GM12878 (cell line): ENCODE measurements around the gene SRSF10. TPM values are rescaled to one million over a fixed set of nuclear protein-coding genes. Genes with fewer than 3 reads are reported as not detected.

Source experiments
- ATAC-seq: fragments of 200-7000 bp; cut with Tn5 transposase; 3 replicates; pipeline ENCODE4 v1.9.1; 2020; ENCODE audit warnings: mild to moderate bottlenecking, moderate library complexity
- BruUV-seq: library from RNA; stranded (reverse); fragments of 400-500 nt; replicated peaks from 2 replicates; lab custom pipeline; 2021; lab: Mats Ljungman, UMichigan
- CTCF ChIA-PET: fragments of 300-600 bp; sonication (Branson Sonifier 250); formaldehyde crosslinking; extraction: SDS; loops from one replicate; lab custom pipeline; 2021; ENCODE audit warnings: inconsistent platforms; lab: Yijun Ruan, JAX
- POLR2A ChIA-PET: fragments of 350-600 bp; formaldehyde crosslinking; extraction: SDS; loops from one replicate; lab custom pipeline; 2021; ENCODE audit warnings: inconsistent platforms; lab: Charles Lee
- RAD21 ChIA-PET: fragments of 300-600 bp; sonication (Branson Sonifier 250); formaldehyde crosslinking; loops from one replicate; lab custom pipeline; 2023; ENCODE audit warnings: antibody characterized with exemption; ENCODE audit not compliant: unreplicated experiment; lab: Charles Lee
- SMC1A ChIA-PET: fragments of 300-600 bp; sonication (Branson Sonifier 250); formaldehyde crosslinking; loops from one replicate; lab custom pipeline; 2023; ENCODE audit not compliant: unreplicated experiment, uncharacterized antibody; lab: Charles Lee
- DNase-seq: peaks from one replicate; pipeline ENCODE4 v3.0.0-alpha.2; 2011; ENCODE audit warnings: low read depth, low spot score
- FAIRE-seq: peaks from 3 replicates; lab custom pipeline; 2011; peaks lifted over from hg19 to GRCh38; lab: Jason Lieb, UNC
- H2AFZ ChIP-seq: 2 replicates; pipeline ENCODE4 v1.6.0; 2011; ENCODE audit warnings: low read depth, low read length, control low read depth; ENCODE audit not compliant: control insufficient read depth
- H3K27ac ChIP-seq: 2 replicates; pipeline ENCODE4 v1.5.1; 2011; ENCODE audit warnings: control low read depth; ENCODE audit not compliant: control insufficient read depth, insufficient read depth
- H3K27me3 ChIP-seq, 2 experiments: replicated peaks in 1 of 2; 2 replicates each; pipeline versions ENCODE4 v1.6.0 to v1.6.1; 2011; ENCODE audit warnings: low read length in 1 of 2; ENCODE audit not compliant: control insufficient read depth in 2 of 2, insufficient read depth in 2 of 2
- H3K36me3 ChIP-seq, 2 experiments: 2 replicates each; pipeline ENCODE4 v1.5.1; 2011; ENCODE audit warnings: low read length in 1 of 2; ENCODE audit not compliant: control insufficient read depth in 2 of 2, insufficient read depth in 2 of 2
- H3K4me1 ChIP-seq: 2 replicates; pipeline ENCODE4 v1.6.1; 2011; ENCODE audit warnings: mild to moderate bottlenecking, low read length, moderate library complexity, mixed read lengths; ENCODE audit not compliant: control insufficient read depth, insufficient read depth
- H3K4me2 ChIP-seq: 2 replicates; pipeline ENCODE4 v1.6.0; 2011; ENCODE audit warnings: control low read depth; ENCODE audit not compliant: control insufficient read depth, insufficient read depth
- H3K4me3 ChIP-seq: fragments of 200-600 bp; sonication (generic); 2 replicates; pipeline ENCODE4 v1.5.1; 2016
- H3K79me2 ChIP-seq: 2 replicates; pipeline ENCODE4 v1.6.0; 2011; ENCODE audit warnings: low read length; ENCODE audit not compliant: control insufficient read depth, insufficient read depth
- H3K9ac ChIP-seq: 2 replicates; pipeline ENCODE4 v1.8.0; 2011; ENCODE audit warnings: low read length, control low read depth, mixed read lengths; ENCODE audit not compliant: control insufficient read depth, insufficient read depth
- H3K9me3 ChIP-seq: replicated peaks from 3 replicates; pipeline ENCODE4 v1.5.1; 2011; ENCODE audit warnings: mild to moderate bottlenecking, low read length; ENCODE audit not compliant: control insufficient read depth, insufficient read depth
- H4K20me1 ChIP-seq: 2 replicates; pipeline ENCODE4 v1.6.0; 2011; ENCODE audit not compliant: control insufficient read depth, insufficient read depth
- ASH2L ChIP-seq: fragments of 300-600, 200-600 bp; sonication (generic); IDR thresholded peaks from 2 replicates; pipeline ENCODE4 v1.6.1; 2017; ENCODE audit warnings: low read depth, mild to moderate bottlenecking, borderline replicate concordance
- BACH1 ChIP-seq: fragments of 450-650 bp; IDR thresholded peaks from 2 replicates; pipeline ENCODE4 v1.6.1; 2017; ENCODE audit warnings: mild to moderate bottlenecking, borderline replicate concordance
- BMI1 ChIP-seq: fragments of 450-650 bp; IDR thresholded peaks from 2 replicates; pipeline ENCODE4 v1.6.1; 2016; ENCODE audit warnings: mild to moderate bottlenecking, moderate library complexity, borderline replicate concordance
- BRCA1 ChIP-seq: IDR thresholded peaks from 2 replicates; pipeline ENCODE4 v1.6.1; 2011; ENCODE audit warnings: low read depth, low read length, improper control_type of control experiment
- EGR1 ChIP-seq, 2 experiments: IDR thresholded peaks; 1 replicate in 1 of 2; 2 replicates in 1 of 2; pipeline ENCODE4 v1.6.1; 2011 to 2012; ENCODE audit warnings: low read depth in 2 of 2, low read length in 2 of 2, borderline replicate concordance in 1 of 2, mild to moderate bottlenecking in 1 of 2, moderate library complexity in 1 of 2
- FOS ChIP-seq: IDR thresholded peaks from 3 replicates; pipeline ENCODE4 v1.6.1; 2011; ENCODE audit warnings: borderline replicate concordance; ENCODE audit not compliant: insufficient read length; ENCODE audit errors: extremely low read depth
- GABPA ChIP-seq: IDR thresholded peaks from 2 replicates; pipeline ENCODE4 v1.6.1; 2014; ENCODE audit warnings: antibody characterized with exemption, low read depth, mild to moderate bottlenecking, inconsistent platforms
- NRF1 ChIP-seq: conservative IDR thresholded peaks from 2 replicates; pipeline ENCODE4 v1.6.1; 2011; ENCODE audit warnings: mild to moderate bottlenecking, low read depth, low read length, improper control_type of control experiment
- POU2F2 ChIP-seq: IDR thresholded peaks from 3 replicates; pipeline ENCODE4 v1.6.1; 2011; ENCODE audit warnings: low read depth, mild to moderate bottlenecking, low read length, borderline replicate concordance
- RAD51 ChIP-seq: fragments of 450-650 bp; IDR thresholded peaks from 2 replicates; pipeline ENCODE4 v1.6.1; 2016; ENCODE audit warnings: moderate library complexity, mild to moderate bottlenecking, inconsistent platforms
- RB1 ChIP-seq: fragments of 450-650 bp; formaldehyde crosslinking; IDR thresholded peaks from 2 replicates; pipeline ENCODE4 v1.6.1; 2017; ENCODE audit warnings: mild to moderate bottlenecking, borderline replicate concordance
- WRNIP1 ChIP-seq: IDR thresholded peaks from 2 replicates; pipeline ENCODE4 v1.6.1; 2011; ENCODE audit warnings: low read depth, low read length, improper control_type of control experiment, borderline replicate concordance
- ZNF217 ChIP-seq: fragments of 450-650 bp; IDR thresholded peaks from 2 replicates; pipeline ENCODE4 v1.6.1; 2017; ENCODE audit warnings: antibody characterized with exemption, mild to moderate bottlenecking
- ZNF24 ChIP-seq: fragments of 450-650 bp; IDR thresholded peaks from 2 replicates; pipeline ENCODE4 v1.6.1; 2017; ENCODE audit warnings: antibody characterized with exemption, mild to moderate bottlenecking
- ZZZ3 ChIP-seq: IDR thresholded peaks from 2 replicates; pipeline ENCODE4 v1.6.1; 2011; ENCODE audit warnings: low read depth; ENCODE audit not compliant: control insufficient read depth, insufficient read length
- WGBS: methylation state at CpG from one replicate; pipeline ENCODE4 v1.1.6; 2016; ENCODE audit warnings: low lambda C conversion rate; ENCODE audit not compliant: insufficient replicate concordance, insufficient coverage; ENCODE audit errors: missing lambda C conversion rate; 5-methylcytosine and 5-hydroxymethylcytosine counted together
- in situ Hi-C: fragments of 300-500 bp; cut with MboI; formaldehyde crosslinking; loops from 9 replicates; pipeline ENCODE4 v1.14.3; 2018; ENCODE audit warnings: mixed read lengths
- intact Hi-C: fragments of 100-400 bp; cut with micrococcal nuclease; formaldehyde crosslinking; loops from one replicate; pipeline ENCODE4 v1.14.2; 2022; ENCODE audit not compliant: unreplicated experiment
- polyA plus RNA-seq, 11 experiments: library from polyadenylated mRNA; depleted of rRNA in 4 of 11; unstranded in 6 of 11; stranded (reverse) in 5 of 11; fragments of >200 nt; fragmentation: Nextera tagmentation in 4 of 11; fragmentation: Illumina TruSeq in 1 of 11; extraction: Ambion mirVana in 4 of 11; extraction: Trizol in 1 of 11; gene quantifications; 1 replicate in 1 of 11; 2 replicates in 10 of 11; pipeline versions ENCODE4 v1.2.1 to v1.2.3, GENCODE V29; 2011 to 2016; ENCODE audit warnings: inconsistent platforms in 2 of 11, missing spikeins in 2 of 11, low read depth in 1 of 11
- total RNA-seq, 4 experiments: library from RNA; depleted of rRNA in 3 of 4; stranded (reverse); fragments of >200 nt in 3 of 4; fragmentation: Illumina TruSeq in 1 of 4; extraction: Trizol in 1 of 4; gene quantifications; 2 replicates each; pipeline versions ENCODE4 v1.2.1 to v1.2.3, GENCODE V29; 2013 to 2021
- TF ChIP-seq, protein P1 (sequence below): IDR thresholded peaks from 2 replicates; pipeline ENCODE4 v1.6.1; 2012; ENCODE audit warnings: mild to moderate bottlenecking, low read depth, low read length
- TF ChIP-seq, protein P2 (sequence below): IDR thresholded peaks from 2 replicates; pipeline ENCODE4 v1.6.1; 2011; ENCODE audit warnings: low read depth, mild to moderate bottlenecking, low read length, moderate library complexity, borderline replicate concordance; ENCODE audit errors: extremely low read depth

The SRSF10 gene
- total and polyA plus RNA-seq, 10 of the 15 experiments (the other 5 are each of a cell fraction or from before 2014, with no cell fraction given), result 157 to 279 (median 222) TPM

- TF ChIP-seq, protein P1, sequence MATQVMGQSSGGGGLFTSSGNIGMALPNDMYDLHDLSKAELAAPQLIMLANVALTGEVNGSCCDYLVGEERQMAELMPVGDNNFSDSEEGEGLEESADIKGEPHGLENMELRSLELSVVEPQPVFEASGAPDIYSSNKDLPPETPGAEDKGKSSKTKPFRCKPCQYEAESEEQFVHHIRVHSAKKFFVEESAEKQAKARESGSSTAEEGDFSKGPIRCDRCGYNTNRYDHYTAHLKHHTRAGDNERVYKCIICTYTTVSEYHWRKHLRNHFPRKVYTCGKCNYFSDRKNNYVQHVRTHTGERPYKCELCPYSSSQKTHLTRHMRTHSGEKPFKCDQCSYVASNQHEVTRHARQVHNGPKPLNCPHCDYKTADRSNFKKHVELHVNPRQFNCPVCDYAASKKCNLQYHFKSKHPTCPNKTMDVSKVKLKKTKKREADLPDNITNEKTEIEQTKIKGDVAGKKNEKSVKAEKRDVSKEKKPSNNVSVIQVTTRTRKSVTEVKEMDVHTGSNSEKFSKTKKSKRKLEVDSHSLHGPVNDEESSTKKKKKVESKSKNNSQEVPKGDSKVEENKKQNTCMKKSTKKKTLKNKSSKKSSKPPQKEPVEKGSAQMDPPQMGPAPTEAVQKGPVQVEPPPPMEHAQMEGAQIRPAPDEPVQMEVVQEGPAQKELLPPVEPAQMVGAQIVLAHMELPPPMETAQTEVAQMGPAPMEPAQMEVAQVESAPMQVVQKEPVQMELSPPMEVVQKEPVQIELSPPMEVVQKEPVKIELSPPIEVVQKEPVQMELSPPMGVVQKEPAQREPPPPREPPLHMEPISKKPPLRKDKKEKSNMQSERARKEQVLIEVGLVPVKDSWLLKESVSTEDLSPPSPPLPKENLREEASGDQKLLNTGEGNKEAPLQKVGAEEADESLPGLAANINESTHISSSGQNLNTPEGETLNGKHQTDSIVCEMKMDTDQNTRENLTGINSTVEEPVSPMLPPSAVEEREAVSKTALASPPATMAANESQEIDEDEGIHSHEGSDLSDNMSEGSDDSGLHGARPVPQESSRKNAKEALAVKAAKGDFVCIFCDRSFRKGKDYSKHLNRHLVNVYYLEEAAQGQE, result no peak
- no peak for TF ChIP-seq ASH2L
- TF ChIP-seq, protein P2, sequence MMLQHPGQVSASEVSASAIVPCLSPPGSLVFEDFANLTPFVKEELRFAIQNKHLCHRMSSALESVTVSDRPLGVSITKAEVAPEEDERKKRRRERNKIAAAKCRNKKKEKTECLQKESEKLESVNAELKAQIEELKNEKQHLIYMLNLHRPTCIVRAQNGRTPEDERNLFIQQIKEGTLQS, result no peak
- TF ChIP-seq ZNF24, result no peak
- TF ChIP-seq EGR1 (IDR thresholded peaks at IDR 0.05; ENCODE audit: borderline replicate concordance in 1 of 2, low read depth in 2 of 2, low read length in 2 of 2), result no peak
- TF ChIP-seq, all 136 proteins: peak for 0
Measured at GRCh38 chr1:24010650-24011049, 30.5 kb upstream of the SRSF10 start (continued).

GRCh38 chr1:24009406-24009805 lies 29.3 kb upstream of the SRSF10 start:
- no peaks in the 10 kb centered on the region for H4K20me1 ChIP-seq
- no TSS peak for BruUV-seq
- no peak overlapping the region for H3K4me2 ChIP-seq
- no peaks in the 10 kb centered on the region; the same call in 2 of the 3 replicates for H3K9me3 ChIP-seq
- no peak overlapping the region for H3K27ac ChIP-seq
- no peak for DNase-seq
- intact Hi-C loops (no loop called here), in situ Hi-C loops (no loop called here)
- no peaks in the 10 kb centered on the region for H3K27me3 ChIP-seq
- RAD21 ChIA-PET, result interaction anchor here (1.2 kb wide), 1 partner anchor 19 kb away, joined by 3 read pairs; no protein-coding TSS in a partner anchor
- no peak for ATAC-seq
- WGBS, result 94% methylated on average over 1 of the region's 1 CpG
- H2AFZ ChIP-seq, result no peak overlapping the region
- no peaks in the 10 kb centered on the region for H3K4me1 ChIP-seq
- POLR2A ChIA-PET, result interaction anchor here (1.2 kb wide), 1 partner anchor 30 kb away, joined by 3 read pairs; no protein-coding TSS in a partner anchor
- H3K79me2 ChIP-seq, result no peaks in the 10 kb centered on the region
- SMC1A ChIA-PET, result no interaction called here
- no peak overlapping the region for H3K9ac ChIP-seq
- no peak overlapping the region for H3K4me3 ChIP-seq
- FAIRE-seq, result no peak
- CTCF ChIA-PET, result interaction anchor here (1.3 to 2.3 kb wide), 2 partner anchors 17 to 43 kb away, joined by 3 to 7 read pairs; no protein-coding TSS in a partner anchor
- no peaks in the 10 kb centered on the region for H3K36me3 ChIP-seq
- TF ChIP-seq RAD51 (no peak), BMI1 (no peak), FOS (no peak), ZNF217 (no peak), BACH1 (no peak), POU2F2 (no peak), RB1 (no peak), WRNIP1 (no peak), ZZZ3 (no peak), BRCA1 (no peak), NRF1 (no peak), GABPA (no peak)
- TF ChIP-seq, protein P1, result no peak
